ENCODE measurements around the gene SLC12A8. TPM values are rescaled to one million over a fixed set of nuclear protein-coding genes. Genes with fewer than 3 reads are reported as not detected.

SLC12A8 gene
- total and polyA plus RNA-seq, 2 donors (not counting 1 experiment from before 2014, with no cell fraction given): 0.57 to 1.1 TPM

DNA sequence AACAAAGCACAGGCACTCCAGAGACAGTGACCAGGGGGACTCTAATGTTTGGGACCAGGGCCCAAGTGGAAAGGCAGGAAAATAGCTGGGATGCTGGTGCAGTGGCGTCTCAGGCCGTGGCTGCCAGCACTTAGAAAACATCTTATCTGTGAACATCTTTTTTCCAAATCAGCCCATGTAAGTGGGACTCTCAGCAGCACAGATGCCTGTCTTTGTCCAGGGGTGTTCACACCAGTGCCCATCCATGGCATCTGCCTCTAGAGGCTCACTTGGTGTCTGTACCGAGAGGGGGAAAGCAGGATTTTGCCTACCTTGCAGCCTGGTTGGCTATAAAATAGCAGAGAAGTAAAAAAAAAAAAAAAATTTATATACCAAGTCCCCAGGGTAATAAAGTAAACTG lies 26.7 kb downstream of the SLC12A8 start:
- DNase-seq: no peak
- ChIA-PET CTCF (no interaction called here), POLR2A (no interaction called here)
- Mint-ChIP-seq H3K4me1 (peaks cover 3% of the 10 kb centered on the region), H3K9me3 (ENCODE audit: insufficient read depth) (no peaks in the 10 kb centered on the region), H3K27me3 (no peaks in the 10 kb centered on the region), H3K4me3 (no peak overlapping the region), H3K27ac (no peak overlapping the region)
- Histone ChIP-seq H3K9ac (ENCODE audit: low read length) (no peak overlapping the region), H3K4me2 (replicated peaks; ENCODE audit: low read depth, low read length, poor library complexity, severe bottlenecking) (no peak overlapping the region), H3K27ac (ENCODE audit: low read length in 2 of 2) (no peak overlapping the region), H3K36me3 (replicated peaks in 1 of 2; ENCODE audit: control extremely low read depth in 1 of 2, control insufficient read depth in 1 of 2, extremely low read depth in 1 of 2, insufficient read depth in 2 of 2, low read length in 1 of 2) (no peaks in the 10 kb centered on the region), H3K4me3 (ENCODE audit: control extremely low read depth in 1 of 5, extremely low read depth in 1 of 5, insufficient read depth in 1 of 5, low read depth in 2 of 5, low read length in 4 of 5) (no peak overlapping the region), H3K9me3 (ENCODE audit: control extremely low read depth in 1 of 3, control insufficient read depth in 2 of 3, insufficient read depth in 1 of 3, low read length in 2 of 3) (peaks cover 0 to 2% (median 0%) of the 10 kb centered on the region in 3 donors), H2AFZ (ENCODE audit: insufficient read depth, low read depth, low read length, poor library complexity, severe bottlenecking) (no peak overlapping the region), H3K4me1 (ENCODE audit: control insufficient read depth in 2 of 2, insufficient read depth in 2 of 2, low read length in 2 of 2) (no peaks in the 10 kb centered on the region), H4K20me1 (ENCODE audit: control insufficient read depth, insufficient read depth, low read length, poor library complexity, severe bottlenecking) (no peaks in the 10 kb centered on the region), H3K27me3 (replicated peaks in 1 of 4; ENCODE audit: control extremely low read depth in 1 of 4, control insufficient read depth in 3 of 4, insufficient read depth in 4 of 4, low read length in 3 of 4) (no peaks in the 10 kb centered on the region), H3K79me2 (ENCODE audit: control insufficient read depth, insufficient read depth, low read length) (no peaks in the 10 kb centered on the region)
- ATAC-seq (ENCODE audit: low read depth): no peak
- intact Hi-C loops (cut with micrococcal nuclease): no loop called here
- TF ChIP-seq EZH2 (IDR thresholded peaks at IDR 0.05; ENCODE audit: borderline replicate concordance, insufficient read depth, low read depth, low read length, poor library complexity, severe bottlenecking): no peak
- TF ChIP-seq, protein P1, sequence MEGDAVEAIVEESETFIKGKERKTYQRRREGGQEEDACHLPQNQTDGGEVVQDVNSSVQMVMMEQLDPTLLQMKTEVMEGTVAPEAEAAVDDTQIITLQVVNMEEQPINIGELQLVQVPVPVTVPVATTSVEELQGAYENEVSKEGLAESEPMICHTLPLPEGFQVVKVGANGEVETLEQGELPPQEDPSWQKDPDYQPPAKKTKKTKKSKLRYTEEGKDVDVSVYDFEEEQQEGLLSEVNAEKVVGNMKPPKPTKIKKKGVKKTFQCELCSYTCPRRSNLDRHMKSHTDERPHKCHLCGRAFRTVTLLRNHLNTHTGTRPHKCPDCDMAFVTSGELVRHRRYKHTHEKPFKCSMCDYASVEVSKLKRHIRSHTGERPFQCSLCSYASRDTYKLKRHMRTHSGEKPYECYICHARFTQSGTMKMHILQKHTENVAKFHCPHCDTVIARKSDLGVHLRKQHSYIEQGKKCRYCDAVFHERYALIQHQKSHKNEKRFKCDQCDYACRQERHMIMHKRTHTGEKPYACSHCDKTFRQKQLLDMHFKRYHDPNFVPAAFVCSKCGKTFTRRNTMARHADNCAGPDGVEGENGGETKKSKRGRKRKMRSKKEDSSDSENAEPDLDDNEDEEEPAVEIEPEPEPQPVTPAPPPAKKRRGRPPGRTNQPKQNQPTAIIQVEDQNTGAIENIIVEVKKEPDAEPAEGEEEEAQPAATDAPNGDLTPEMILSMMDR (IDR thresholded peaks at IDR 0.05): no peak
- no CpG with 5 or more reads among the region's 3 CpGs for WGBS (ENCODE audit: insufficient coverage)

DNA sequence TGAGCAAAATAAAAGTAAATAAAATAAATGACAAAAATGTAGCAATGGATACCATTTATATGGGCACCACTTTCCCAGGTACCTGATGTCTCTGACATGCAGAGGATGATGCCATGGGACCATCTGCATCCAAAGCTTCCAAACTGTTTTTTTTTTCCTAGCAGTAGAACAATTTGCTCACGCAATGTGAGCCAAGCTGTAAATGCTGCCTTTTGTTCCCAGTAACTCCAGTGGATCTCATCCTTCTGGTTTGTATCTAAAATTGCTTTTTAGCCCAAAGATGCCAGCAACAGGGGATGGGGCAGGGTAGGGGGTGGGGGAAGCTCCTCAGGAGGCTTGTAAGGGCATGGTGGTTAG lies 32.7 kb downstream of the SLC12A8 start:
- ChIA-PET POLR2A (no interaction called here), CTCF (no interaction called here)
- ATAC-seq (ENCODE audit: low read depth) (no peak), DNase-seq (no peak)
- no peak overlapping the region for H3K4me3 ChIP-seq (ENCODE audit: control extremely low read depth in 1 of 5, extremely low read depth in 1 of 5, insufficient read depth in 1 of 5, low read depth in 2 of 5, low read length in 4 of 5)
- WGBS (ENCODE audit: insufficient coverage): 100% methylated on average over 1 of the region's 1 CpG
- no peak overlapping the region for H3K4me2 ChIP-seq (replicated peaks; ENCODE audit: low read depth, low read length, poor library complexity, severe bottlenecking)
- H3K27me3 ChIP-seq (replicated peaks in 1 of 4; ENCODE audit: control extremely low read depth in 1 of 4, control insufficient read depth in 3 of 4, insufficient read depth in 4 of 4, low read length in 3 of 4): no peaks in the 10 kb centered on the region
- H3K79me2 ChIP-seq (ENCODE audit: control insufficient read depth, insufficient read depth, low read length): no peaks in the 10 kb centered on the region
- Mint-ChIP-seq H3K4me1 (peaks cover 3% of the 10 kb centered on the region), H3K4me3 (no peak overlapping the region), H3K9me3 (ENCODE audit: insufficient read depth) (no peaks in the 10 kb centered on the region), H3K27ac (no peak overlapping the region), H3K27me3 (no peaks in the 10 kb centered on the region)
- H4K20me1 ChIP-seq (ENCODE audit: control insufficient read depth, insufficient read depth, low read length, poor library complexity, severe bottlenecking): no peaks in the 10 kb centered on the region
- H3K36me3 ChIP-seq (replicated peaks in 1 of 2; ENCODE audit: control extremely low read depth in 1 of 2, control insufficient read depth in 1 of 2, extremely low read depth in 1 of 2, insufficient read depth in 2 of 2, low read length in 1 of 2): no peaks in the 10 kb centered on the region
- TF ChIP-seq, protein P1 (IDR thresholded peaks at IDR 0.05): no peak
- TF ChIP-seq EZH2 (IDR thresholded peaks at IDR 0.05; ENCODE audit: borderline replicate concordance, insufficient read depth, low read depth, low read length, poor library complexity, severe bottlenecking): no peak
- no peak overlapping the region for H2AFZ ChIP-seq (ENCODE audit: insufficient read depth, low read depth, low read length, poor library complexity, severe bottlenecking)
- peaks cover 0 to 3% of the 10 kb centered on the region in 2 donors for H3K4me1 ChIP-seq (ENCODE audit: control insufficient read depth in 2 of 2, insufficient read depth in 2 of 2, low read length in 2 of 2)
- no peaks in the 10 kb centered on the region for H3K9me3 ChIP-seq (ENCODE audit: control extremely low read depth in 1 of 3, control insufficient read depth in 2 of 3, insufficient read depth in 1 of 3, low read length in 2 of 3)
- intact Hi-C loops (cut with micrococcal nuclease): no loop called here
- H3K27ac ChIP-seq (ENCODE audit: low read length in 2 of 2): no peak overlapping the region
- no peak overlapping the region for H3K9ac ChIP-seq (ENCODE audit: low read length)

All from B cell (primary cell).